Loucy (cell line): ENCODE results near the gene SAE1.

Source experiments
- CTCF ChIP-seq: fragments of 200-600 bp; sonication (generic); conservative IDR thresholded peaks from 2 replicates; pipeline ENCODE4 v1.5.1; 2014; ENCODE audit warnings: mild to moderate bottlenecking, antibody characterized with exemption, low read length
- EZH2phosphoT487 ChIP-seq: fragments of 200-600 bp; IDR thresholded peaks from 2 replicates; pipeline ENCODE4 v1.6.1; 2018; ENCODE audit warnings: antibody characterized with exemption, mild to moderate bottlenecking, moderate library complexity, borderline replicate concordance

- TF ChIP-seq CTCF: no peak
- no peak for TF ChIP-seq EZH2phosphoT487
These were observed 53.0 kb downstream of the SAE1 start for GRCh38 chr19:47183601-47184000.
